GM13976 (cell line): ENCODE results near the gene BLOC1S6.

Experiments used
- DNase-seq: peaks from one replicate; pipeline ENCODE4 v3.0.0; 2012; ENCODE audit warnings: low spot score
- CTCF ChIP-seq: IDR thresholded peaks from 2 replicates; pipeline ENCODE4 v1.5.1; 2012; ENCODE audit warnings: borderline replicate concordance, mild to moderate bottlenecking; ENCODE audit not compliant: insufficient read depth; ENCODE audit errors: extremely low read depth, missing control alignments, control extremely low read depth
- in situ Hi-C: fragments of 300-500 bp; cut with MboI; formaldehyde crosslinking; loops from one replicate; pipeline ENCODE4 v1.12.0; 2022; ENCODE audit warnings: low sequenced_read_pairs, mixed read lengths, inconsistent platforms; ENCODE audit not compliant: unreplicated experiment

BLOC1S6 gene

GRCh38 chr15:45587095-45587862 is at the start of gene BLOC1S6:
TSS of gene BLOC1S6 (plus strand) at chr15:45587379. CDS start at chr15:45587444, 65 bp downstream.
- DNase-seq = peak; percentile 88
- in situ Hi-C loops = no loop called here
- no peak for TF ChIP-seq CTCF

- in situ Hi-C loops = no loop called here
- no peak for TF ChIP-seq CTCF
- DNase-seq = no peak
Measured at GRCh38 chr15:45539680-45540079, 47.5 kb upstream of the BLOC1S6 start.

GRCh38 chr15:45540531-45540930 is 46.6 kb upstream of the BLOC1S6 start:
- no peak for TF ChIP-seq CTCF
- in situ Hi-C loops = no loop called here
- no peak for DNase-seq

GRCh38 chr15:45543051-45543450 is 44.1 kb upstream of the BLOC1S6 start:
- TF ChIP-seq CTCF = no peak
- DNase-seq = no peak
- in situ Hi-C loops = no loop called here

- no peak for TF ChIP-seq CTCF
- in situ Hi-C loops = no loop called here
- DNase-seq = no peak
Measured at GRCh38 chr15:45544266-45545023, 42.7 kb upstream of the BLOC1S6 start.

- no peak for TF ChIP-seq CTCF
- no peak for DNase-seq
- in situ Hi-C loops = no loop called here
Measured at GRCh38 chr15:45546789-45547188, 40.4 kb upstream of the BLOC1S6 start.
